Measurements from ENCODE around the gene AK5. TPM values are rescaled to one million over a fixed set of nuclear protein-coding genes. Genes with fewer than 3 reads are reported as not detected.

The AK5 gene
- total and polyA plus RNA-seq, 7 donors = 0.14 to 0.49 (median 0.30) TPM; not detected in 2

DNA sequence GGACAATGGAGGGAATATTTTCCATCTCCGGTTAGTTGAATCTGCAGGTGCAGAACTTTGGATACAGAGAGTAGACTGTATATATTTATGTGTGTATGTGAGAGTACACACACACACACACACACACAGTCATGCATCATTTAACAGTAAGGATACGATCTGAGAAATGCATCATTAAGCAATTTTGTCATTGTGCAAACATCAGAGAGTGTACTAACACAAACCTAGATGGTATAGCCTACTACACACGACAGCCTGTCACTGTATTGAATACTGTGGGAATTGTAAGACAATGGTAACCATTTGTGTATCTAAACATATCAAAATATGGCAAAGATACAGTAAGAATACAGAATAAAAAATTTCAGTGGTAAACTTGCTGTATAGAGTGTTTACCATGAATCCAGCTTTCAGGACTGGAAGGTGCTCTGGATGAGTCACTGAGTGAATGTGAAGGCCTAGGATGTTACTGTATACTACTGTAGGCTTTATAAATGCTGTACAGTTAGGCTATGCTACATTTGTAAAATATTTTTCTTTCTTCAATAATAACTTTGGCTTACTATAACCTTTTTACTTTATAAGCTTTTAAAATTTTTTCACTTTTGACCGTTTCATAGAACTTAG lies 262.1 kb downstream of the AK5 start:
- TF ChIP-seq, protein P1, sequence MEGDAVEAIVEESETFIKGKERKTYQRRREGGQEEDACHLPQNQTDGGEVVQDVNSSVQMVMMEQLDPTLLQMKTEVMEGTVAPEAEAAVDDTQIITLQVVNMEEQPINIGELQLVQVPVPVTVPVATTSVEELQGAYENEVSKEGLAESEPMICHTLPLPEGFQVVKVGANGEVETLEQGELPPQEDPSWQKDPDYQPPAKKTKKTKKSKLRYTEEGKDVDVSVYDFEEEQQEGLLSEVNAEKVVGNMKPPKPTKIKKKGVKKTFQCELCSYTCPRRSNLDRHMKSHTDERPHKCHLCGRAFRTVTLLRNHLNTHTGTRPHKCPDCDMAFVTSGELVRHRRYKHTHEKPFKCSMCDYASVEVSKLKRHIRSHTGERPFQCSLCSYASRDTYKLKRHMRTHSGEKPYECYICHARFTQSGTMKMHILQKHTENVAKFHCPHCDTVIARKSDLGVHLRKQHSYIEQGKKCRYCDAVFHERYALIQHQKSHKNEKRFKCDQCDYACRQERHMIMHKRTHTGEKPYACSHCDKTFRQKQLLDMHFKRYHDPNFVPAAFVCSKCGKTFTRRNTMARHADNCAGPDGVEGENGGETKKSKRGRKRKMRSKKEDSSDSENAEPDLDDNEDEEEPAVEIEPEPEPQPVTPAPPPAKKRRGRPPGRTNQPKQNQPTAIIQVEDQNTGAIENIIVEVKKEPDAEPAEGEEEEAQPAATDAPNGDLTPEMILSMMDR (IDR thresholded peaks at IDR 0.05) = no peak
- Histone ChIP-seq H3K4me3 (no peak overlapping the region), H3K9me3 (no peaks in the 10 kb centered on the region), H3K4me1 (peaks cover 5% of the 10 kb centered on the region), H3K36me3 (ENCODE audit: insufficient read depth in 1 of 2, low read depth in 1 of 2) (no peaks in the 10 kb centered on the region), H3K27me3 (ENCODE audit: insufficient read depth in 3 of 3, low read length in 2 of 3) (no peaks in the 10 kb centered on the region), H3K27ac (no peak overlapping the region)
- DNase-seq = no peak
- intact Hi-C loops (cut with DNase I) = no loop called here
- ATAC-seq = no peak
- WGBS, 3 donors = 82 to 88% (median 84%) methylated on average over 4 of the region's 4 CpGs

DNA sequence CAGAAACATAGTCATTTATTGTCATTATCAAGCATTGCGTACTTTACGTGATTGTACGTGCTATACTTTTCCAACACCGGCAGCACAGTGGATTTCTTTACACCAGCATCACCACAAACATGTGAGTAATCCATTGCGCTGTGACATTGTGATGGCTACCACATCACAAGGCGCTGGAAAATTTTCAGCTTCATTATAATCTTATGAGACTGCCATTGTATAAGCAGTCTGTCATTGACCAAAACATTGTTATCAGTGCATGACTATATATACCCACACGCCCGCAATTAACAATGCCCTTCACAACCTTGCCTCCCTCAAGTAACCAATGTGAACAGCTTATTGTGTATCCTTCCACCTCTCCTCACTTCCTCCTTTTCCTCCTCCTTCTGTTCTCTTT lies 263.0 kb downstream of the AK5 start:
- ATAC-seq = no peak
- 95 to 98% (median 95%) methylated on average over 8 of the region's 8 CpGs for WGBS, 3 donors
- intact Hi-C loops (cut with DNase I) = no loop called here

DNA sequence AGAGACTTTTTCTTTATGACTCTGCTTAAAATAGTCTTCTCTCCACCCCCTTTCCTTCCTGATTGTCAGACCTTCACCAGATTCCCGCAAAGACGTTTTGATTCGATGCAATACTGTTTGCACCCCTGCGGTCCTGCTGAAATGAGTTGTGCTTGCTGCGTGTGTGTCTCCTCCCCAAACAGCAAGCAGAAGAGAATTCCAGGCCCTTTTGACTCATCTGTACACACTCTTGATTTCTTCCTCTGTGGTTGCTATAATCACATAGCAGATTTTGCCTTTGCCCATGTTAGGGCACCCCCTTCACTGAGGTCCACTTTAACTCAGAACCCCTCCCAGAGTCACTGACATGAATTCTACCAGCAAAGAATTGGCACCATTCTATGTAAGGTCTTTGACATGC lies 264.2 kb downstream of the AK5 start:
- Histone ChIP-seq H3K4me1 (no peaks in the 10 kb centered on the region), H3K4me3 (no peak overlapping the region), H3K27ac (no peak overlapping the region), H3K27me3 (ENCODE audit: insufficient read depth in 3 of 3, low read length in 2 of 3) (no peaks in the 10 kb centered on the region), H3K9me3 (no peaks in the 10 kb centered on the region), H3K36me3 (ENCODE audit: insufficient read depth in 1 of 2, low read depth in 1 of 2) (no peaks in the 10 kb centered on the region)
- TF ChIP-seq, protein P1 (IDR thresholded peaks at IDR 0.05) = no peak
- ATAC-seq = no peak
- WGBS, 3 donors = 59 to 72% (median 68%) methylated on average over 5 of the region's 5 CpGs
- no peak for DNase-seq
- intact Hi-C loops (cut with DNase I) = no loop called here

More for the DNA sequence above, 263.0 kb downstream of the AK5 start:
- H3K27ac ChIP-seq = no peak overlapping the region
- H3K36me3 ChIP-seq (ENCODE audit: insufficient read depth in 1 of 2, low read depth in 1 of 2) = no peaks in the 10 kb centered on the region
- no peak overlapping the region for H3K4me3 ChIP-seq
- no peak for DNase-seq
- H3K27me3 ChIP-seq (ENCODE audit: insufficient read depth in 3 of 3, low read length in 2 of 3) = no peaks in the 10 kb centered on the region
- H3K4me1 ChIP-seq = no peaks in the 10 kb centered on the region
- TF ChIP-seq, protein P1 (IDR thresholded peaks at IDR 0.05) = no peak
- H3K9me3 ChIP-seq = no peaks in the 10 kb centered on the region

DNA sequence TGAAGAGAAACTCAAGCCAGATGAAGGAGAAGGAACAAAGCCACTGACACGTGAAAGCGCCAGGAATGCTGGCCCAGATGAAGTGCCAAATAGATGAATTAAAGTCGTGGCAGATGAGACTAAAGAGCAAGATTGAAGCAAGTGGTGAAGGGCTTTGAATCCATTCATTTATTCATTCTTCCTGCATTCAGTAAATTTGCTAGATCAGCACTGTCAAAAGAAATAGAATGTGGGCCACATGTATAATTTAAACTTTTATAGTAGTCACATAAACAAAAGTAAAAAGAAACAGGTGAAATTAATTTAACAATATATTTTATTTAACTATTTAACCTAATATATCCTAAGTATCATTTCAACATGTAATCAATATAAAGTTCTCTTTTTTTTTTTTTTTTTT lies 265.1 kb downstream of the AK5 start:
- Histone ChIP-seq H3K9me3 (no peaks in the 10 kb centered on the region), H3K36me3 (ENCODE audit: insufficient read depth in 1 of 2, low read depth in 1 of 2) (no peaks in the 10 kb centered on the region), H3K4me1 (no peaks in the 10 kb centered on the region), H3K27ac (no peak overlapping the region), H3K27me3 (ENCODE audit: insufficient read depth in 3 of 3, low read length in 2 of 3) (no peaks in the 10 kb centered on the region), H3K4me3 (no peak overlapping the region)
- intact Hi-C loops (cut with DNase I) = no loop called here
- ATAC-seq = no peak
- TF ChIP-seq, protein P1 (IDR thresholded peaks at IDR 0.05) = no peak
- DNase-seq = no peak
- 43 to 56% (median 52%) methylated on average over 3 of the region's 3 CpGs for WGBS, 3 donors

DNA sequence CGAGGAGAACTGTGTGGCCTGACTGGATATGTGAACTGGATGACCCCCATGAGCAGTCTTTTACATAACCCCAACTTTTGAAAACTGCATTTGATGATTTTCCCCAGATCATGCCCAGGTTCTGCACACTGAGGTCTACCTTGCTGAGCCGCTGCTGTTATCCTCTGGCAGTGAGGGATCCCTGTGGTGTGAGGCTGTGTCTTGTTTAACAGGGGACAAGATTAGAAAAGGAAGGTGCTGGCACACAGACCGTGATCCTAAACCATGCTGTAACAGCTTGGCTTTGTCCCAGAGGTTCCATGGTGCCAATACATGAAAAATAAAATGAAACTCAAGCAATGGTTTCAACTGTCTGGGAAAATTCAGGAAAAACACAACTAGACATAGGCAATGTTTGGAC lies 266.5 kb downstream of the AK5 start:
- Histone ChIP-seq H3K27ac (no peak overlapping the region), H3K9me3 (no peaks in the 10 kb centered on the region), H3K4me3 (no peak overlapping the region), H3K27me3 (ENCODE audit: insufficient read depth in 3 of 3, low read length in 2 of 3) (no peaks in the 10 kb centered on the region), H3K4me1 (no peaks in the 10 kb centered on the region), H3K36me3 (ENCODE audit: insufficient read depth in 1 of 2, low read depth in 1 of 2) (no peaks in the 10 kb centered on the region)
- 36 to 45% (median 39%) methylated on average over 3 of the region's 3 CpGs for WGBS, 3 donors
- ATAC-seq (no peak), DNase-seq (no peak)
- intact Hi-C loops (cut with DNase I) = no loop called here
- TF ChIP-seq, protein P1 (IDR thresholded peaks at IDR 0.05) = no peak
